Esophagus squamous epithelium (tissue), 4 donors: ENCODE data around the gene ARGLU1.

ENCODE experiments used
- POLR2A ChIP-seq, 4 donors: fragments of 450-650 bp; IDR thresholded peaks; one replicate each; pipeline ENCODE4 v1.6.1; 2017; ENCODE audit warnings: antibody characterized with exemption in 4 of 4, mild to moderate bottlenecking in 4 of 4, moderate library complexity in 3 of 4
- TF ChIP-seq, protein P1 (sequence below), 6 experiments: fragments of 450-650 bp in 4 of 6; fragments of 200-600 bp in 2 of 6; sonication (generic) in 2 of 6; IDR thresholded peaks; one replicate each; pipeline ENCODE4 v1.5.1; 2016 to 2019; ENCODE audit warnings: antibody characterized with exemption in 6 of 6, mild to moderate bottlenecking in 4 of 6, moderate library complexity in 4 of 6

DNA sequence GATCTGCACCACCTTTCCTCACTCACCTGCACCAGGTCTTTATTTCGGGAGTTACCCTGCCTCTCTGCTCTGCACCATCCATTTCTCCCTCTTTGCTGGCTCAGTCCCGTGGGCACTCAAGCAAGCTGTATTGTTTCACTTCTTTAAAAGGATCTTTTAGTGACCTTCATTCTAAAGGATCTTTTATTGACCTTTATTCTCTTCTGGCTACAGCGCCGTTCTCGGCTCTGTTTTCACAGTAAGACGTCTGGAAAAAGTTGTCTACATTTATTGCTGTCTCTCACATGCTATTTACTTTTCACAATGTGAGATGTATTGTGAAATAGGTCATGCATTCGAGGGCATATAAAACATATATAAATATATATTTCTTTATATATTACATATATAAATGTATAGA lies 35.6 kb upstream of the ARGLU1 start:
- TF ChIP-seq, protein P1, sequence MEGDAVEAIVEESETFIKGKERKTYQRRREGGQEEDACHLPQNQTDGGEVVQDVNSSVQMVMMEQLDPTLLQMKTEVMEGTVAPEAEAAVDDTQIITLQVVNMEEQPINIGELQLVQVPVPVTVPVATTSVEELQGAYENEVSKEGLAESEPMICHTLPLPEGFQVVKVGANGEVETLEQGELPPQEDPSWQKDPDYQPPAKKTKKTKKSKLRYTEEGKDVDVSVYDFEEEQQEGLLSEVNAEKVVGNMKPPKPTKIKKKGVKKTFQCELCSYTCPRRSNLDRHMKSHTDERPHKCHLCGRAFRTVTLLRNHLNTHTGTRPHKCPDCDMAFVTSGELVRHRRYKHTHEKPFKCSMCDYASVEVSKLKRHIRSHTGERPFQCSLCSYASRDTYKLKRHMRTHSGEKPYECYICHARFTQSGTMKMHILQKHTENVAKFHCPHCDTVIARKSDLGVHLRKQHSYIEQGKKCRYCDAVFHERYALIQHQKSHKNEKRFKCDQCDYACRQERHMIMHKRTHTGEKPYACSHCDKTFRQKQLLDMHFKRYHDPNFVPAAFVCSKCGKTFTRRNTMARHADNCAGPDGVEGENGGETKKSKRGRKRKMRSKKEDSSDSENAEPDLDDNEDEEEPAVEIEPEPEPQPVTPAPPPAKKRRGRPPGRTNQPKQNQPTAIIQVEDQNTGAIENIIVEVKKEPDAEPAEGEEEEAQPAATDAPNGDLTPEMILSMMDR (IDR thresholded peaks at IDR 0.05) = no peak
- TF ChIP-seq POLR2A (IDR thresholded peaks at IDR 0.05) = no peak
